ENCODE measurements around the gene YJEFN3.

GRCh38 chr19:19582471-19582870 is 53.8 kb downstream of the YJEFN3 start:
- TF ChIP-seq CTCF (IDR thresholded peaks at IDR 0.05; ENCODE audit: low read depth, low read length) = no peak
- TF ChIP-seq EZH2phosphoT487 (IDR thresholded peaks at IDR 0.05; ENCODE audit: low read depth) = no peak
